ENCODE results near the gene MRPL4. TPM values are rescaled to one million over a fixed set of nuclear protein-coding genes. Genes with fewer than 3 reads are reported as not detected.

Gene MRPL4
- total and polyA plus RNA-seq, 10 of the 15 experiments (the other 5 are each of a cell fraction or from before 2014, with no cell fraction given): 0.79 to 221 (median 112) TPM

GRCh38 chr19:10289167-10289835, 37.3 kb downstream of the MRPL4 start (continued):
- TF ChIP-seq CUX1 (IDR thresholded peaks at IDR 0.05; ENCODE audit: insufficient replicate concordance, low read depth, low read length) (no peak), KAT2A (conservative IDR thresholded peaks at IDR 0.05; ENCODE audit: control insufficient read depth, low read depth, low read length) (no peak), PML (IDR thresholded peaks at IDR 0.05; ENCODE audit: low read length) (no peak), ZBTB33 (IDR thresholded peaks at IDR 0.05) (no peak), SUPT20H (IDR thresholded peaks at IDR 0.05; ENCODE audit: borderline replicate concordance, control insufficient read depth, low read depth, low read length) (no peak), E2F8 (IDR thresholded peaks at IDR 0.05; ENCODE audit: low read depth, partially characterized antibody) (no peak), CBX5 (IDR thresholded peaks at IDR 0.05; ENCODE audit: low read depth) (no peak; the same call in 1 of the 2 replicates), KDM1A (IDR thresholded peaks at IDR 0.05; ENCODE audit: borderline replicate concordance) (no peak), ATF3 (IDR thresholded peaks at IDR 0.05; ENCODE audit: borderline replicate concordance, extremely low read depth, low read depth, low read length) (no peak), BCLAF1 (IDR thresholded peaks at IDR 0.05) (no peak), GATAD2B (conservative IDR thresholded peaks at IDR 0.05; ENCODE audit: low read depth) (peak; percentile 64; the same call in 1 of the 2 replicates), IKZF2 (IDR thresholded peaks at IDR 0.05) (no peak), RUNX3 (IDR thresholded peaks at IDR 0.05; ENCODE audit: low read length) (no peak)

Measured in GM12878 (cell line).